ENCODE data around the gene YAE1.

Gene YAE1

DNA sequence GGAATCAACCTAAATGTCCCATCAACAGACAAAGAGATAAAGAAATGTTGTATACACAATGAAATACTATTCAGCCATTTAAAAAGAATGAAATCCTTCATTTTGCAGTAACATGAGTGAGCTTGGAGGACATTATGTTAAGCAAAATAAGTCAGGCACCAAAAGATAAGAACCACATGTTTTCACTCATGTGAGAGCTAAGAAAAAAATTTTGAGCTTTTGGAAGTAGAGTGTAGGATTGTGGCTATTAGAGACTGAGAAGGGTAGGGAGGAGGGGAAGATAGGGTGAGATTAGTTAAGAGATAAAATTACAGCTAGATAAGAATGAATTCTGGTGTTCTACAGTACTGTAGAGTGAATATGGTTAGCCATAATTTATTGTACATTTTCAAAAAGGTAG is 8.3 kb upstream of the YAE1 start:
- DNase-seq: no peak

DNA sequence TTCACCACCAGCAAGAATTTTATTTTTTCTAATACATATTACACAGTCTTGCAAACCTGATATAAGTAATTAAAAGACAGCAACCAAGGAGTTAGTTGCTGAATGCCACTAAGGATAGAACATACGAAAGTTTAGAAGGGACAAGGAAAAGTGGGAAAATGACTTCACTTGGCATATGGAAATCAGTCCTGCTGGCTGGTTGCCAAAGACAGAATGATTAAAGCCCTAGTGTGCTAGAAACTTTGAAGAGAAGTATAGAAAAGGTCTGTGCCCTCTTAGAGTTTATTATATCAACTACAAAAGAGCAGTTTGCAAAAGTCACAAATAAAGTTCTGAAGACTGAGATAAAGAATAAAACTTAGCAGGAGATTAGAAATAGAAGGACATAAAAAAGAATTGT is 5.8 kb upstream of the YAE1 start:
- no peak for DNase-seq

DNA sequence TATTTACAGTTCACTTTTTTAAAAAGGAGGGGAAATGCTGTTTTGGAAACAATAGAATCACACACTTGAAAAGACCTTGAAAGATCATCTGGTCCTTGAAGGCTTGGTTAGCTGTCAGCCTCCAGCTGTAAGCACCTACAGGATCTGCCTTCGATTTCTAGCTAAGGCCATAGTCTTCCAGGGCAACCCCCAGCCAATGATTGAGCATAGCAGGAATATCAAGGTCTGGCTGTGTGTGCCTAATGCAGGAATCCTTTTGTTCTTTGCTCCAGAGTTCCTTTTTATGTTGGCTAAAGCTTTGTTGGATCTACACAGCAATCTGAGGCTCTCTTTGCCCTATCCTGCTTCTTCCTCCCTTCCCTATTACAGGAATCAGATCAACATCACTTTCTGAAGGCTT is 5.2 kb upstream of the YAE1 start:
- DNase-seq: no peak

DNA sequence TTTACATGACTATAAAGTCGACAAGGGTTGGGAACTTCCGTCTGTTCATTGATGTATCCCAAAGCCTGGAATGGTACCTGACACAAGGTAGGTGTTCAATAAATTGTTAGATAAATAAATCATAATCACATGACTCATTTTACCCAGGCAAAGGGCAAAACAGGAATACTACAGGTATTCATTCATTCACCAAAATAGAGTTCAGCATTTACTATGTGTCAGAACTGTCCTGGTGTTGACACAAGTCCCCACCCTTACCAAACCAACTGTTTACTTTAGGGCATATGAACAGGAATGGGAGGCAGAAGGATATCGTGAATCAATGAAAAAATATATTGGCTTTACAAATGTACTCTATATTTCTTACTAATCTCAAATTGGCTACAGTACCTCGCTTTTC is 666 bp upstream of the YAE1 start:
- DNase-seq: no peak

DNA sequence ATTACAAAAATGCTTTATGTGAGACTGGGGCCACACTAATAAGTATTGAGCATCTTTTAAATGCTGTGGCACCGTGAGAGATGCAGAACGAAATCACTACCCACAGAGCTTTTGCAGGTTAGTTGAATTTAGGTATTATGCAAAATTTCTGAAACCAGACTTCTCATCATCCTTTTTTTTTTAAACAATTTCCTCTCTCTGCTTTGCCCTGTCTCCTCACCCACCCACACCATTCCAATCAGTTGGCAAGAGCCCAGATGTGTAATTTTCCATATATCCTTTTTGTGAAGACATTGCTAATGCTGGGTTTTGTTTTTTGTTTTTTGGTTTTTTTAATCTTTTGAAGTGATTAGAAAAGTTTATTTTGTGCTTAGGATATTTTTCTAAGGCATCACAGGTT is 1.1 kb downstream of the YAE1 start:
- DNase-seq: no peak

DNA sequence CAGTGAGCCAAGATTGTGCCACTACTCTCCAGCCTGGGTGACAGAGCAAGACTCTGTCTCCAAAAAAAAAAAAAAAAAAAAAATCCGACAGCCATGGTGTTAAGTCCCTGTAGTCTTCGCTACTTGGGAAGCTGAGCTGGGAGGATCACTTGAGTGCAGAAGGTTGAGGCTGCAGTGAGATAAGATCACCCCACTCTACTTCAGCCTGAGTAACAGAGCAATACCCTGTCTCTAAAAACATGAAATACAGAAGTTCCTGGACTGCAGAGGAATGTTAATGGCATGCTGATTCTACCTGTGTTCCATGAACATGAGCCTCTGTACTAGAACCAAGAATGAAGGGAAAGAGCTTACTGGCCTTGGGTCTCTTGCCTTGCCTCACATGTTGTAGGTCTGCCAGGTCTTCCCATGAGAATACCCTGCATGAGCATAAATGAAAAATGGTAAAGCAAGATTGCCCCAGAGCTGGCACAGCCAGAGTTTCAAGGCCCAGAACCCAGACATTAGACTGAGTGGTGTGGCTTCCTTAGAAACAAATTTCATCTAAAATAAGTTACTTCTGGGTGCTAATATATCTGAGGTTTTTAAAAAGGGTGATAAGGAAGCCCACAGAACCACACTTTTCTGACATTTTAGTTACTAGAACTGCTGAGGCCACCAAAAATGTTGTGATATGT is 8.6 kb downstream of the YAE1 start:
- DNase-seq: no peak

DNA sequence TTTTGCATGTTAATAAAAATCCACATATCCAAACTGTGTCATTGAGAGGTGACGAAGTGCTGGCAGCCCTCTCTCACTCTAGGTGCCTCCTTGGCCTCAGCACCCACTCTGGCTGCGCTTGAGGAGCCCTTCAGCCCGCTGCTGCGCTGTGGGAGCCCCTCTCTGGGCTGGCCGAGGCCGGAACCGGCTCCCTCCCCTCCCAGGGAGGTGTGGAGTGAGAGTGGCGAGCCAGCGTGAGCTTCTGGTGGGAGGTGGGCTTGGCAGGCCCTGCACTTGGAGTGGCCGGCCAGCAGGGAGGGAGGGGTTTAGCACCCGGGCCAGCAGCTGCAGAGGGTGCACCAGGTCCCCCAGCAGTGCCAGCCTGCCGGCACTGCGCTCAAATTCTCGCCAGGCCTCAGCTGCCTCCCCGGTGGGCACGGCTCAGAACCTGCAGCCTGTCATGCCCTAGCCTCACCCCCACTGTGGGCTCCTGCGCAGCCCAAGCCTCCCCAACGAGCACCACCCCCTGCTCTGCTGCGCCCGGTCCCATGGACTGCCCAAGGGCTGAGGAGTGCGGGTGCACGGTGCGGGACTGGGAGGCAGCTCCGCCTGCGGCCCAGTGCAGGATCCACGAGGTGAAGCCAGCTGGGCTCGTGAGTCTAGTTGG is 11.1 kb downstream of the YAE1 start:
- no peak for DNase-seq

DNA sequence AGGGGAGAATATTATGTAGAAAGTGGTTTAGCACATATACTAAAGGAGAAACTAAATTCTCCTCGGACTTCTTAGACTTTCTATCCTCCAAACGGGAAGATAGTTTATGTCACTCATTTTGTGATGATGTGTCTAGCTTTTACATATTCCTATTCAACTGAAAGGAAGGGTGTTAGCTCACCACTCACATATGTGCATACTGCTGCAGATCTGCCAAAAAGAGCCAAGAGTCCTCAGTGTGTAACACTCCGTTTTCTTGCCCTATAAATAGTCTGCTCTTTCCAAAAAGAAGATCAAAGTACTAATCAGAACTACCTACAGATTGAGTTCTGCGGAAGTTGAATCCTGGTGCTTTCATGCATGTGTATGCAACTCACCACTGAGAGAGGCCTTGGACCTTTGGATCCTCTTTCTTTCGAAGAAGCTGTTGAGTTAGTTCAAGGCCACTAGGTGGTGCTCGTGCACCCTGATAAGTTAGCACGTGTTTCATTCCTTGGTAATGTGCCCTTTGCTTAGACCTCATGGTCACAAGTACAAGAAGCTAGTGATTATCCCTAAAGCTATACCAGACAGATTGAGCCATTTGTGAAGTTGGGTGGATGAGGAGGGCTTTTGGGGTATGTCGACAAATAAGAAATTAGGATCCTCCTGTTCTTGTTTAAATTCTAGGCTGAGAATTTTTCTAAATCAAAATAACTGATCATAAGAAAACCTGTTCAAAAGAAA is 14.1 kb downstream of the YAE1 start:
- peak; percentile 82 for DNase-seq

DNA sequence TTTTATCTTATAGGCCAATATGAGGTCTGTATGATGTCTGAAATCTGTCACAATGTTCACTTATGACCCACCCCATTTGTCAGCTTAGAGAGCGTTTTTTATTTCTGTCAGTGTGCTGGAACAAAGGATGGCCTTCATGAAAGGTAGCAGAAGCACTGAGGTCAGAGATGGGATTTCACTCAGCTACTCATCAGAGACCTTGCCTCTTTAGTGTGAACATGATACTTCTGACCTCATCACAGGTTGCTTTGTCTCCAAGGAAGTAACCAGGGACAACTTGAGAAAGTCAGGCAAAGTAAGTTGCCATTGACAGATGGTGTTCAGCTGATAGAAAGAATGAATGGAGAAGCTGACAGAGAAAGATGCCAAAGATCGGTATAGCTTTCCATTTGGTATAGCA is 16.3 kb downstream of the YAE1 start:
- no peak for DNase-seq

DNA sequence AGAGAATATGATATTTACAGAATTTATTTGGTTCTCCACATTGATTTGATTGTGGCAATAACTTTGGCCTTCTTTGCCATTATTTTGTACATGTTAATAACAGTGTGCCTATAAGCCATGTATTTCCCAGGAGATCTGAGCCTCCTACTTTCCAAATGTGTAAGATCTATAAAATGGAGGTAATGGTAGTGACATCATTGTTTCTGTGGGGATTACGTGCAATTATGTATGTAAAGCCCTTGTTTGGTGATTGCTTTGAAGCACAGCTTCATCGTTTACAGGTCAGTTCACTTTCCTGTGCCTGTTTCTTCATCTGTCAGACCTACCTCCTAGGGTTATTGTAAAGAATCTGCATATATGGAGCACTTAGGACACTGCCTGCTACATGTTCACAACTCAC is 17.3 kb downstream of the YAE1 start:
- no peak for DNase-seq

DNA sequence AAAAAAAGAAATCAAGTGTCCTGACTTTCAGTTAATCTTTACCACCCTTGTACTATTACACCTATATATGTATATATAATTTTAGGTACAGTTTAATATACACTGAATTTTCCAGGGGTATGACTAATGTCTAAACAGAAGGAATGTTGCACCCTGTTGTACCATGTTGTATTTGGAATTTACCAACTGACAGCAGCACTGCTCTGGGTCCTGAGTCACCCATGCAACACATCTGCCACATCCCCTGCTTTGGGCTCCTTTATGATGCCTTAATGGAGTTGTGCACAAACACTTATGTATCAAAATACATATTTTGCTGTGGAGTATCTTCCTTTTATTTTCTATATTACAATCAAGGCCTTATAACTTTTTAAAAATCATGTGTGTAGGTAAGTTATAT is 21.2 kb downstream of the YAE1 start:
- no peak for DNase-seq

DNA sequence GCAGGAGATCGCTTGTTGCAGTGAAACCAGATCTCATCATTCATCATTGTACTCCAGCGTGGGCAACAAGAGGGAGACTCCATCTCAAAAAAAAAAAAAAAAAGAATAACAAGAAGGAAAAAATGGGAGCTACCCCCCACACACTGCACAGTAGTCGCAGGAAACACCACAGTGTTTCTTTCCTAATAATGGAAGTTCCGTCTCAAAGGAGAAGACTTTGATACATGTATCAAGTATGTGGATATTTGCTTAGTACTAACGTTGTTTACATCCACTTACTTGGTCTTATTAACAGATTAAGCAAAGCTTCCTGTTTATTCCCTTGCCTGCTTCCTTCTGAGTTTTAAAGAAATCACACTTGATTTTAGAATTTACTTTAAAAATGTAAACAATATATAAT is 22.2 kb downstream of the YAE1 start:
- DNase-seq: no peak

DNA sequence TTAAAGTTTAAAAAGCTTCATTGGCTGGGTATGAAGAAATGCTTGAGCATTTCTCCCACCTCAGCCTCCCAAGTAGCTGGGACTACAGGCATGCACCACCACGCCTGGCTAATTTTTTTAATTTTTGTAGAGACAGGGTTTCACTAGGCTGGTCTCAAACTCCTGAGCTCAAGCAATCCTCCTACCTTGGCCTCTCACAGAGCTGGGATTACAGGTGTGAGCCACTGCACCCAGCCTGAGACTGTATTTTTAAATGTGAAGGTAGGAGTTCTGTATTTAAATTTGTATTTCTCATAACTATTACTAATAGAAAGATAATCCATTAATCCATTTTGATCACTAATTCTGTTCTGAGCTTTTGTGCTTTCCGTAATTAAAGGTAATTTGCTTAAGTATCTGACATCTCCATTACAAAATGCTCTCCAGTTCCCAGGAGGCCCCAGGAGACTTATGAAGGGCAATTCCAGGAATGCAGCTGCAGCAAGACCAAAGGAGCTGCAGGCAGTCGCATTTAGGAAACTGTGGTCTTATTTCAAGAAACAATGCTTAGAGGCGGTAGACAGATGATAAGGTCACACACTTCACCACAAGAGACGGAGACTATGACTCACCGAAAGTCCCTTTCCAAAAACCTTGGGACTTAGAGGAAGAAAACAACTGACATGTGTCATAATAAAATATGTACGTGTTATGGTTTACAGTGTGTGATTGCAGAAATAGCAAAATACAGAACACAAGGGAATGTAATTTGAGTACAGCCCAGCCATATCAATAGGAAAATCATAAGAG is 23.3 kb downstream of the YAE1 start:
- peak; percentile 14 for DNase-seq

DNA sequence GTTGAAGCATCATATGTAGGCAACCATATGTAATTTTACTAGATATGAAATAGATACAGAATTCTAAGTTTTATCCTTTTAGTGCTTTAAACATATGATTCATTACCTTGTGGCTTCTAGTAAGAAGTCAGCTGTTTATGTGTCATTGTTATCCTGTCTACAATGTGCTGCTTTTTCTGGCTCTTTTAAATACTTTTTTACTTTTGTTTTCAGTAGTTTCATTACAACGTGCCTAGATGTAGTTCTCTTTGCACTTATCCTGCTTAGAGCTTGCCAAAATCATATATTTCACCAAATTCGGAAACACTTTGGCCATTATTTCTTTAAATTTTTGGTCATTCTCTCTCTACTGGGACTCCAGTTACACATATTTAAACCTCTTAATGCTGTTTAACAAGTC is 26.4 kb downstream of the YAE1 start:
- DNase-seq: no peak

DNA sequence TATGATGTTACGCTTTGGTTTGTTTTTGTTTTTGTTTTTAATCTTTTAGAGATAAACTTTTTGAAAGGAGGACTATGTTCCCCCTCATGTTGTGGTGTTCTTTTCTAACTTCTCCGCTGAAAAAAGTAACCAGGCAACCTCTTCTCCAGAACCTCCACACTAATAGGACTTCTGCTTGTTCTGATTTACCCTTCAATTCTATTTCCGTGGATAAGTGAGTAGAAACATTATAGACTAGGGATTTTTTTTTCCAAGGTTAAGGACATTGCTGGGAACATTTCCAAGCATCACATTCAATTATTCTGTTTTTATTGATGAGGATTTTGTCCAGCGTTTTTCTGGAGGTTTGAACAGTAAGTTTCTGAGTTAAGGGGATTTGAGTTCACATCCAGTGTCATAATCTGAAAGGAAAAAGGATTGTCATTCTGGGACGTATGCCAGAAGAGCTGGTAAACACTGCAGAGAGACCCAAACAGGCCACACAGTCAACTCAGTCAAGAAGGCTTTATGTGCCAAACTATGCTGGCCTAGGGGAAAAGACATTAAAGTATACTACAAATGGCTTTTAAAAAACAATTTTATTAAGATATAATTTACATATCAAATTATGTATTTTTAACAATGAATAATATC is 28.9 kb downstream of the YAE1 start:
- no peak for DNase-seq

DNA sequence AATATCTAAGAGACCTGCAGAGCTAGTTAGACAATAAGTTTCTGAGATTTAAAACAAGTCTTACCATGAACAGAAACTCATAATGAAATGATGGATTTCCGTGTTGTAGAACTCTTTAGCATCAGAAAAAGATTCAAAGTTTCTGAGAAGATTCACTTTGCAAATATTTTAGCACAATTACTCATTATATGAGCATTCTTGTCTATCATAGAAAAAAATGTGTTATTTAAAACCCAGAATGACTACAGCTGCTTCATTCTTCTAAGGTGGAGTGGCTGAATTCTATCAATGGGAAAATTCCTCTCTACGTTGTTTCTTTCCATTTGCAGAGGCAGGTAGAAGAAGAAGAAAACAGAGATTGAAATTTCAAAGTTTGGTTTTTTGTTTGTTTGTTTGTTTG is 36.1 kb downstream of the YAE1 start:
- DNase-seq: no peak

DNA sequence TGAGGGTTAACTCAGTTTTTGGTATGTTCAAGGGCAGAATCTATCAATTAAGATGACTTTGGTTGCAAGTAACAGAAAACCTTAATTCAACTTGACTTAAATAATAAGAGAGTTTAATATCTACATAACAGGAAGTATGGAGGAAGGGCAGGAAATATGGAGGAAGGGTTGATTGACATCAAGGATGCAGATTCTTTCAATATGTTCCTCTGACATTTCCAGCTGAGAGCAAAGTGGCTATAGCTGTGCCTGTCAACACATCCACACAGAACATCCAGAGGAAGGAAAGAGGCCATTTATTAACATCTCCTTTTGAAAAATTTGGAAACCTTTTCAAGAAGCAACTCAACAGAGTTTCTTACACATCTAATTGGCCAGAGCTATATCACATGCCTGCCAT is 37.7 kb downstream of the YAE1 start:
- DNase-seq: no peak

DNA sequence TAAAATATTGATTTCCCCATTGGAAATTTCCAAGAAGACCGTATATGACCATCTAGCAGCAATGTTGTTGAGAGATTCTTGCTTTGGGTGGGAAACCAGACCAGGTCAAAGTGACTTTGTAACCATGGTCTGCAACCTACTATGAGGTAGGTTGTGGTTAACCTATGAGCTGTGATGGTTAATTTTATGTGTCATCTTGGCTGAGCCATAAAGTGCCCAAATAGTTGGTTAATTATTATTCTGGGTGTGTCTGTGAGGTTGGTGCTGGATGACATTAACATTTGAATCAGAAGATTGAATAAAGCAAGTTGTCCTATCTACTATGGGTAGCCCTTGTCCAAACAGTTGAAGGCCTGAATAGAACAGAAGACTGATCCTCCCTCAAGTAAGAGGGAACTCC is 38.9 kb downstream of the YAE1 start:
- DNase-seq: no peak

DNA sequence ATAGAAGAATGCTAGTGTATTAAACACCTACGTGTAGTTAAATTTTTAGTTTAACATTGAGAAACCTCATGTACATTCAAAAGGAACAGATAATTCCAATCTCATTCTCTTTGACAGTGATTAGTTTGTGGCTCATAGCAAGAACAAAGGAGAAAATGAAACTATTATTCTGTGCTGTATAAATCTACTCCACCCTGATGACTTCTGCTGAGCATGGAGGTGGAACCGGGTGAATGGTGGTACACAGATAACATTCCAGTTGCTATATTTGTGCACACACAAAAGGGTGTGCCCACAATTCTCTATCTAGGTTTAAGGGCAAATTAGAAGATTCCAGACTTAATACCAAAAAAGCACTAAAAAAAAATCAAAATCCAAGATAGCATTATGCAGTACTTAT is 40.1 kb downstream of the YAE1 start:
- DNase-seq: no peak

DNA sequence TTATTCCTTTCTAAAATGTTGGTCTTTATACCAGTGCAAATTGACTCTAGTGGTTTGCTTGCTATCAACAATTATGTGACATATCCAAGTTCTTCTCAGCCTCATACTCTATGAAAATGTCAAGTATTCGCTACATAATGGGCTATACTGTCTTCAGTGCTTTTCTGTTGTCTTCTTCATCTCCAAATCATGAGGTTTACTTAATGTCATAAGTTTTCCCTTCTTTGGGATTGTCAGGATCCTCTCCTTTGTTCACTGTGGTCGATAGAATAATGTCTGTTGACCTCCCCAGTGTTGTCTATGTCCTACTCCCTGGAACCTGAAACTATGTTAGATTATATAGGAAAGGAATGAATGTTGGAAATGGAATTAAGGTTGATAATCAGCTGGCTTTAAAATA is 40.7 kb downstream of the YAE1 start:
- no peak for DNase-seq

DNA sequence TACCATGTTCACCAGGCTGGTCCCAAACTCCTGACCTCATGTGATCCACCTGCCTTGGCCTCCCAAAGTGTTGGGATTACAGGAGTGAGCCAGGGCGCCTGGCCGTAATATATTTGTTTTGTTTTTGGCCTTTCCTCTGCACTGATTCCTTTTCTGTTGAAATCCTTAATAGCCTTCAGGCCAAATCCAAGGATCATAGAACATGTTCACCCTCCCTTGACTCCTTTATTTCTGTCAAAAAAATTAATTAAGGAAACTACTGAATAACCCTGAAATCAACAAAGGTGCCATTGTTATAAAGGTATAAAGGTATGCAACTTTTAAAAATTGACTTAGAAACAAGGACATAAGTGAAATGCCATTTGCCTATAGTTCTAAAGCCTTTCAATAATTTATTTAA is 41.7 kb downstream of the YAE1 start:
- no peak for DNase-seq

DNA sequence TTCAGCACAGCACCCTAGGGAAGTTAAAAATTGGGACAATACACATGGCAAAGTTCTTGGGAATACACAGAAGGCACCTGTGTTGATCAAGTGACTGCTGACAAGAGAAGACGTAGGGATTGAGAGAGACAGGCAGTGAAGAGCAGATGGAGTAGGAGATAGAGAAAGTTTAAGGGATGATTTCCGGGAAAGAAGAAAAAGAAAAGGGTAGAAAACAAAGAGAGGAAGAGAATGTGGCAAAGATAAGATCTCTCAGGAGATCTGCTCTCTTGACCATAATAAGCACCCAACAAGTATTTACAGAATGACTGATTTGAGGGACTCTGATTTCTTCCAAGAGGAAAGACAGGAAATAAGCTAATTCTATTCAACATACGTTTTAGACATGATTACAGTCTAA is 42.1 kb downstream of the YAE1 start:
- DNase-seq: no peak

Data from NCI-H2107 (cell line).